LNCaP clone FGC (cell line): ENCODE measurements around the gene FMNL1.

ENCODE experiments used
- DNase-seq: peaks from one replicate; pipeline ENCODE4 v3.0.0-alpha.2; 2011; ENCODE audit warnings: low read depth
- H3K4me3 ChIP-seq: 2 replicates; pipeline ENCODE4 v1.5.1; 2011; ENCODE audit warnings: mild to moderate bottlenecking, low read depth, low read length, control low read depth
- TF ChIP-seq, protein P1 (sequence below): IDR thresholded peaks from 2 replicates; pipeline ENCODE4 v1.5.1; 2012; ENCODE audit warnings: mild to moderate bottlenecking; ENCODE audit not compliant: control insufficient read depth, insufficient read depth; ENCODE audit errors: extremely low read depth

Gene FMNL1

DNA sequence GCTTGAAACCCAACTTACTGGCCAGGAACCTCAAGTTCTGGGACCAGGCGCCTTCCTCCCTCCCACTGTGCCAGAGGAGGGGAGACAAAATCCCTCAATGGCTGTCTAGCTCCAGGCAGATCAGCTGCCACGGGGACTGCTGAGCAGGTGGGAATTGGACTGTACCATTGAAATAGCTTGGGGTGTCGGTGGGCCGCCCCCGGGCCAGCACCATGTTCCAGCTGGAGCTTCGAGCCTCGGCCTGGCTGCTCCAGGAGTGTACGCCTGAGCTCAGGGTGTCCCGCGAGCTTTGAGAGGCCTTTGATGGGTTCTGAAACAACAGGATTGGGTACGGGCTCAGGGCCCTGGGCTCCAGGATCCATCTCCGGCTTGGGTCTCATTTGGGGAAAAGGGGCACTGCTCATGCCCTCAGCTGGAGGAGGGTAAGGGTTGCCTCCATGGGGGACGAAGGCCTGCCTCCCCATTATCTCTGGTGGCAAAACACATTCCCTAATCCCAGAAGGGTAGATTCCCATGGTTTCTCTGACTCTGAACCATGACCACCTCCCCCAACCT lies 44.8 kb downstream of the FMNL1 start:
- TF ChIP-seq, protein P1, sequence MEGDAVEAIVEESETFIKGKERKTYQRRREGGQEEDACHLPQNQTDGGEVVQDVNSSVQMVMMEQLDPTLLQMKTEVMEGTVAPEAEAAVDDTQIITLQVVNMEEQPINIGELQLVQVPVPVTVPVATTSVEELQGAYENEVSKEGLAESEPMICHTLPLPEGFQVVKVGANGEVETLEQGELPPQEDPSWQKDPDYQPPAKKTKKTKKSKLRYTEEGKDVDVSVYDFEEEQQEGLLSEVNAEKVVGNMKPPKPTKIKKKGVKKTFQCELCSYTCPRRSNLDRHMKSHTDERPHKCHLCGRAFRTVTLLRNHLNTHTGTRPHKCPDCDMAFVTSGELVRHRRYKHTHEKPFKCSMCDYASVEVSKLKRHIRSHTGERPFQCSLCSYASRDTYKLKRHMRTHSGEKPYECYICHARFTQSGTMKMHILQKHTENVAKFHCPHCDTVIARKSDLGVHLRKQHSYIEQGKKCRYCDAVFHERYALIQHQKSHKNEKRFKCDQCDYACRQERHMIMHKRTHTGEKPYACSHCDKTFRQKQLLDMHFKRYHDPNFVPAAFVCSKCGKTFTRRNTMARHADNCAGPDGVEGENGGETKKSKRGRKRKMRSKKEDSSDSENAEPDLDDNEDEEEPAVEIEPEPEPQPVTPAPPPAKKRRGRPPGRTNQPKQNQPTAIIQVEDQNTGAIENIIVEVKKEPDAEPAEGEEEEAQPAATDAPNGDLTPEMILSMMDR: no peak
- H3K4me3 ChIP-seq: no peak overlapping the region
- no peak for DNase-seq

DNA sequence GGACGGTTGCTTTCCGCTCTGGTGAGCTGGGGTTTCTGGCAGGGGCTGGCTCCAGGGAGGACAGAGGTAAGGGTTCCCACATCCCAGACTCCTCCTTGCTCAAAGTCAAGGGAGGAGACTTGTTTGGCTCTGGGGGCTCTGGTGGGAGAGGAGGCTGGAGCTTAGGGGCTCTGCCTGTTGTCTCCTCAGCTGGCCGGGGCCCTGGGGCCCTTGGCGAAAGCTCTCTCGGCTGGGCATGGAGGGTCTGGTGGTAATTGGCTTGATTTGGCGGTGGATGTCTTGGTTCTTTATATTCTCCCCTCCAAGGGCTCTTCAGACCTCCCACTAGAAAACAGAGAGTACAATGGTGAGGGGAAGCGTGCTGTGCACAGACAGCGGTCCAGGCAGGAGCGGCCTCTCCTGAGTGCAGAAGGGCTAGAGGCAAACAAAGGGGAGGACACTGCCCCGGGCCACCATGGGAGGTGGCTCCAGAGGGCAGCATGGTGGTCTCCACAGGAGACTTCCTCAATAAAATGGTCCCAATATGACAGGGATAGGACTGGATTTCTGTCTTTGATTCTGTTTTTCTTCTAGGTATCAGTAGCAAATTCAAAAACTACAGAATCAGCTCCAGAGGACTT lies 45.9 kb downstream of the FMNL1 start:
- no peak for DNase-seq
- H3K4me3 ChIP-seq: no peak overlapping the region
- TF ChIP-seq, protein P1: no peak

DNA sequence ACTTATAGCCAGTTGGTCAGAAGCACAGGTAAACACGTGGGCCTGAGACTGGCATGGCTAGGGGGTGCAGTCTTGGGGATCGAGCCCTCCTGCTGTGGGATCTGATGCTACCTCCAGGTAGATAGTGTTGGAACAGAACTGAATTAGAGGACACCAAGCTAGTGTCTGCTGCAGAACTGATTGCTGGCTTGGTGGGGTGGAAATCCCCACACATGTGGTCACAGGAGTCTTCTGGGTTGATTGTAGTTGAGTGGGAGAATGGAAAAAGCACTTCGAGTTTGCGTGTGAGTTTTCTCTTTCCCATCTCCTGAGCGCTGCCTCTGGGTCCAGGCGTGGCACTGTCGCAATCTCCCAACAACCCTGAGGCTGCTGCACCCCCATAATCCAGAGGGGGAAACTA lies 48.2 kb downstream of the FMNL1 start:
- H3K4me3 ChIP-seq: no peak overlapping the region
- TF ChIP-seq, protein P1: no peak
- no peak for DNase-seq

DNA sequence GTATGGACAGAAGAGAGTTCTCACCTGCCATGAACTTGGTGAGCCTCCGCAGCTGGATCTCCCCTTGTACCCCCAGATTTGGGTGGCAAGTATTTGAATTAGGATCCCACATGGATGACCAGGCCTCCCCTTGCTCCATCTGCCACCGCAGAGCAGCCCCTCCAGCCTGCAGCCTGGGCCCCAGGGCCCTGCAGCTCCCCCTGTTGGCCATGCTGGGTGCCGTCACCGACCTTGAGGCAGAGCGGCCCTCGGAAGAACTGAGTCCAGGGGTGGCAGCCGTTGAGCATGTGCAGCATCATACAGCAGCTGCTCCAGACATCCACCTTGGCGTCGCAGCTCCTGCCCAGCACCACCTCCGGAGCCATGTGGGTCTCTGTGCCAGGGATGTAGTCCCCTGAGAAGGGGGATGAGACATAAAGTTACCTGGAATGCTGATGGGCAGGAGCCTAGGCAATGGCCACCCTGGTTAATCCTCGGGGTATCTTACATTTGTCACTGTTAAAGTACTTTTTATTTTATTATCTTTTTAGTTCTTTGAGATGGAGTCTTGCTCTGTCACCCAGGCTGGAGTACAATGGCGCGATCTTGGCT lies 49.2 kb downstream of the FMNL1 start:
- no peak for DNase-seq
- no peak overlapping the region for H3K4me3 ChIP-seq
- TF ChIP-seq, protein P1: peak; percentile 48

DNA sequence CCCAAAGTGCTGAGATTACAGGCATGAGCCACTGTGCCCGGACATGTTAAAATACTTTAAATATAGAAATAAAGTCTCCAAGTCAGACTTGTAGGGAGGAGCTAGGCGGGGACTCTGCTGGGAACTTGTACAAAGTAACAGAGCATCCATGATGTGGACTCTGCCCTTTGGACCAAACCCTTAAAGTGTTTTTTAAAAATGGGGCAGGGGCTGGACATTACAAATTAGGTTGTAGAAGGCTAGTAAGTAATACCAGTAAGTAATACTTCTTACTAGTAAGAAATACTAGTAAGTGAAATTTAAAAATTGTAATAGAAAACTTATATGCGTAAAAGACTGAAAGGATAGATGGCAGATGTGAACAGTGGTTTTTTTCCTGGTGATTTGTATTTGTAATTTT lies 49.9 kb downstream of the FMNL1 start:
- TF ChIP-seq, protein P1: no peak
- DNase-seq: no peak
- no peak overlapping the region for H3K4me3 ChIP-seq

DNA sequence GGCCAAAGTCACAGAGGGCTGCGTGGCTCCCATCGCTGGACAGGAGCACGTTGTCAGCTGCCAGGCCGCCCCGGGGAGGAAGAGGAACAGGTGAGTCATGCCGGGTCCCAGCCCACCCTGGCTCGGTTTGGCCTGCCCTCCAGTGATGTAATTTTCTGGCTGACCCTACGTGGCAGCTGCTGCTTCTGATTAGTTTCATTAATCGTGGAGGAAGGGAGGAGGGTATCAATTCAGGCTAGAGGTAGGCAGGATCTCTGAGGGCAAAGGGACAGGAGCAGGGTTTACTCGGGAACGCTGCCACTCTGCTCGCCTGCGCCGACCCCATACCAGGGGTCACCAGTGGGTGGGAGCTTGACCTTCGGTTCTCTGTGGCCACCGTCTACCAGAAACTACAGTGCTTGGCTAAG lies 51.9 kb downstream of the FMNL1 start:
- TF ChIP-seq, protein P1: no peak
- DNase-seq: no peak
- H3K4me3 ChIP-seq: no peak overlapping the region
